Stimulated activated CD4-positive, alpha-beta T cell treated with anti-CD3 and anti-CD28 coated beads, Interleukin-1b, Interleukin-23, amount 100 ng/mL, for 1 hour (primary cell): ENCODE results near the gene HBQ1.
"Not testable (repeated sequence)": the region's sequence is repeated elsewhere in the genome, so short reads cannot be mapped to it uniquely, and the experiment has no call there.

Source experiments
- DNase-seq, 2 donors: peaks; one replicate each; pipeline ENCODE4 v3.0.0-alpha.2; 2020; ENCODE audit warnings: low read depth in 2 of 2

The HBQ1 gene

GRCh38 chr16:176006-176405, 4.3 kb upstream of the HBQ1 start:
- not testable (repeated sequence) for DNase-seq

DNA sequence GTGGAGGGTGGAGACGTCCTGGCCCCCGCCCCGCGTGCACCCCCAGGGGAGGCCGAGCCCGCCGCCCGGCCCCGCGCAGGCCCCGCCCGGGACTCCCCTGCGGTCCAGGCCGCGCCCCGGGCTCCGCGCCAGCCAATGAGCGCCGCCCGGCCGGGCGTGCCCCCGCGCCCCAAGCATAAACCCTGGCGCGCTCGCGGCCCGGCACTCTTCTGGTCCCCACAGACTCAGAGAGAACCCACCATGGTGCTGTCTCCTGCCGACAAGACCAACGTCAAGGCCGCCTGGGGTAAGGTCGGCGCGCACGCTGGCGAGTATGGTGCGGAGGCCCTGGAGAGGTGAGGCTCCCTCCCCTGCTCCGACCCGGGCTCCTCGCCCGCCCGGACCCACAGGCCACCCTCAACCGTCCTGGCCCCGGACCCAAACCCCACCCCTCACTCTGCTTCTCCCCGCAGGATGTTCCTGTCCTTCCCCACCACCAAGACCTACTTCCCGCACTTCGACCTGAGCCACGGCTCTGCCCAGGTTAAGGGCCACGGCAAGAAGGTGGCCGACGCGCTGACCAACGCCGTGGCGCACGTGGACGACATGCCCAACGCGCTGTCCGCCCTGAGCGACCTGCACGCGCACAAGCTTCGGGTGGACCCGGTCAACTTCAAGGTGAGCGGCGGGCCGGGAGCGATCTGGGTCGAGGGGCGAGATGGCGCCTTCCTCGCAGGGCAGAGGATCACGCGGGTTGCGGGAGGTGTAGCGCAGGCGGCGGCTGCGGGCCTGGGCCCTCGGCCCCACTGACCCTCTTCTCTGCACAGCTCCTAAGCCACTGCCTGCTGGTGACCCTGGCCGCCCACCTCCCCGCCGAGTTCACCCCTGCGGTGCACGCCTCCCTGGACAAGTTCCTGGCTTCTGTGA, 3.5 kb upstream of the HBQ1 start, which contains the start of gene HBA1:
TSS of gene HBA1 (plus strand) at position 204 of the 906 bp plus-strand sequence. CDS start at position 241, 37 bp downstream.
- DNase-seq: not testable (repeated sequence)

GRCh38 chr16:177394-177822, 2.9 kb upstream of the HBQ1 start:
- no peak for DNase-seq

DNA sequence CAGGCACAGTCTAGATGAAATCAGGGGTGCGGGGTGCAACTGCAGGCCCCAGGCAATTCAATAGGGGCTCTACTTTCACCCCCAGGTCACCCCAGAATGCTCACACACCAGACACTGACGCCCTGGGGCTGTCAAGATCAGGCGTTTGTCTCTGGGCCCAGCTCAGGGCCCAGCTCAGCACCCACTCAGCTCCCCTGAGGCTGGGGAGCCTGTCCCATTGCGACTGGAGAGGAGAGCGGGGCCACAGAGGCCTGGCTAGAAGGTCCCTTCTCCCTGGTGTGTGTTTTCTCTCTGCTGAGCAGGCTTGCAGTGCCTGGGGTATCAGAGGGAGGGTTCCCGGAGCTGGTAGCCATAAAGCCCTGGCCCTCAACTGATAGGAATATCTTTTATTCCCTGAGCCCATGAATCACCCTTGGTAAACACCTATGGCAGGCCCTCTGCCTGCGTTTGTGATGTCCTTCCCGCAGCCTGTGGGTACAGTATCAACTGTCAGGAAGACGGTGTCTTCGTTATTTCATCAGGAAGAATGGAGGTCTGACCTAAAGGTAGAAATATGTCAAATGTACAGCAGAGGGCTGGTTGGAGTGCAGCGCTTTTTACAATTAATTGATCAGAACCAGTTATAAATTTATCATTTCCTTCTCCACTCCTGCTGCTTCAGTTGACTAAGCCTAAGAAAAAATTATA, 2.1 kb upstream of the HBQ1 start:
- DNase-seq: no peak

DNA sequence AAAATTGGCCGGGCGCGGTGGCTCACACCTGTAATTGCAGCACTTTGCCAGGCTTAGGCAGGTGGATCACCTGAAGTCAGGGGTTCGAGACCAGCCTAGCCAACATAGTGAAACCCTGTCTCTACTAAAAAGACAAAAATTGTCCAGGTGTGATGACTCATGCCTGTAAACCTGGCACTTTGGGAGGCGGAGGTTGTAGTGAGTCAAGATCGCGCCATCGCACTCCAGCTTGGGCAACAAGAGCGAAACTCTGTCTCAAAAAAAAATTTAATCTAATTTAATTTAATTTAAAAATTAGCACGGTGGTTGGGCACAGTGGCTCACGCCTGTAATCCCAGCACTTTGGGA, 1.6 kb upstream of the HBQ1 start:
- DNase-seq: no peak

DNA sequence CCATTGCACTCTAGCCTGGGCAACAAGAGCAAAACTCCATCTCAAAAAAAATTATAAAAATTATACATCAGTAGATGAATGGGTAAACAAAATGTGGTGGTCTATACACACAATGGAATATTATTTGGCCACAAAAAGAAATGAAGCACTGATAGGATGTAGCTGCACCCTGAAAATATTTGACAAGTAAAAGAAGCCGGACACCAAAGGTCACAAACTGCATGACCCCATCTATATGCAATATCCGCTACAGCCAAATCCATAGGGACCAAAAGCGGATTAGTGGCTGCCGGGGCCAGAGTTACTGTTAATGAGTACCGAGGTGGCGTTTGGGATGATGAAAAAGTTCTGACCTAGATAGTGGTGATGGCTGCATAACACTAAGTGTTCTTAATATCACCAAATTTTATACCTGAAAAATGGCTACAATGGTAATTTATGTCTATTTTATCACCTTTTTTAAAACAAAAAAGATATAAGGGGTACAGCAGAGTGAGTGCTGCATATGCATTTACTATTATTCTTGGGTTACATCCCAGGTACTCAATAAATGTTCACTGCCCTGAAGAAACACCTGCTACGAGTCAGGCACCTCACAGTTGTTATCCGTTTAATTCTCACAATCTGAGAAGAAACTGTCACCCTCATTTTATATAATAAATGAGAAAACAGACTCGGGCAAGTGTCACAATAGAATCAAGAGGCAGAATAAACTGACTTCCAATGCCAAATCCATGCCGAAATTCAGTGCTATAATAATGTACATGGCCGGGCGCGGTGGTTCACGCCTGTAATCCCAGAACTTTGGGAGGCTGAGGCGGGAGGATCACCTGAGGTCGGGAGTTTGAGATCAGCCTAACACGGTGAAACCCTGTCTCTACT, 807 bp upstream of the HBQ1 start:
- no peak for DNase-seq

DNA sequence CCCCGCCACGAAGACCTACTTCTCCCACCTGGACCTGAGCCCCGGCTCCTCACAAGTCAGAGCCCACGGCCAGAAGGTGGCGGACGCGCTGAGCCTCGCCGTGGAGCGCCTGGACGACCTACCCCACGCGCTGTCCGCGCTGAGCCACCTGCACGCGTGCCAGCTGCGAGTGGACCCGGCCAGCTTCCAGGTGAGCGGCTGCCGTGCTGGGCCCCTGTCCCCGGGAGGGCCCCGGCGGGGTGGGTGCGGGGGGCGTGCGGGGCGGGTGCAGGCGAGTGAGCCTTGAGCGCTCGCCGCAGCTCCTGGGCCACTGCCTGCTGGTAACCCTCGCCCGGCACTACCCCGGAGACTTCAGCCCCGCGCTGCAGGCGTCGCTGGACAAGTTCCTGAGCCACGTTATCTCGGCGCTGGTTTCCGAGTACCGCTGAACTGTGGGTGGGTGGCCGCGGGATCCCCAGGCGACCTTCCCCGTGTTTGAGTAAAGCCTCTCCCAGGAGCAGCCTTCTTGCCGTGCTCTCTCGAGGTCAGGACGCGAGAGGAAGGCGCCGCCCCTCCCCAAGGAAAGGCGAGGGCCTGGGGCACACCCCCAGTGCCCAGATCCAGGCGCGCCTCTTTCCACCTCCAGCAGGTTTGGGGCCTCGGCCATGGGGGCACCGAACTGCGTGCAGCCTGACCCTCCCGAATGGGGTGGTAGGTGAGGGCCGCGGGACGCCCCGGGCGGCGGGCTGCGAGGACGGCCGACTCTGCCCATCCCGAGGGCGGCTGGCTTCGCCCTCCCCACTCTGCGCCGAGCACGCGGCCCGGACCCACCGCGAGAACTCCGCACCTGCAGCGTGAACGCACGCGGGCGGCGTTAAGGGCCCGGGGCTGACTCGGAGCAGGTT, 664 bp downstream of the HBQ1 start:
- DNase-seq: peak in 1 of 2 donors; percentile 82

GRCh38 chr16:181565-182021, 1.3 kb downstream of the HBQ1 start:
- peak in 1 of 2 donors; percentile 70 for DNase-seq

- no peak for DNase-seq
Observed at GRCh38 chr16:183005-183404, 2.7 kb downstream of the HBQ1 start.

DNA sequence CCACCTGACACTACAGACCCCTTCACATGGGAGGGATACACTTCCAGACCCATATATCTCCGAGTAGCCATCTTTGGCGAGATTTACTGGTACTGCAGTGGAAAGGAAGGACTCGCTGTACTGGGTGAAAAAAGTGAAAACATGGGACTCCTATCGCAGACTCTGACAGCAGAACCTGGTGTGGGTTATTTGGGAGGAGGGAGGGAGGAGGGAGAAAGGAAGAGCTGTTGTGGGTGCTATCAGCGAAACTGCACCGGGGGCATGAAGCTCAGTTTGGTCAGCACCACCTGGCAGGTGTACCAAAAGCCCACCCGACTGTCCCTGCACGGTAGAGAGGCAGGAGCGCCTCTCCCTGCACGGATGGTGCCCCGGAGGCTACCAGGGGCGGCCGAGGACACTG, 5.0 kb downstream of the HBQ1 start:
- no peak for DNase-seq

- no peak for DNase-seq
Observed at GRCh38 chr16:185691-186090, 5.4 kb downstream of the HBQ1 start.

GRCh38 chr16:187330-187729, 7.1 kb downstream of the HBQ1 start:
- no peak for DNase-seq

- no peak for DNase-seq
Observed at GRCh38 chr16:188674-189073, 8.4 kb downstream of the HBQ1 start.

GRCh38 chr16:189604-190186, 9.4 kb downstream of the HBQ1 start:
- no peak for DNase-seq

GRCh38 chr16:191831-192230, 11.6 kb downstream of the HBQ1 start:
- no peak for DNase-seq

DNA sequence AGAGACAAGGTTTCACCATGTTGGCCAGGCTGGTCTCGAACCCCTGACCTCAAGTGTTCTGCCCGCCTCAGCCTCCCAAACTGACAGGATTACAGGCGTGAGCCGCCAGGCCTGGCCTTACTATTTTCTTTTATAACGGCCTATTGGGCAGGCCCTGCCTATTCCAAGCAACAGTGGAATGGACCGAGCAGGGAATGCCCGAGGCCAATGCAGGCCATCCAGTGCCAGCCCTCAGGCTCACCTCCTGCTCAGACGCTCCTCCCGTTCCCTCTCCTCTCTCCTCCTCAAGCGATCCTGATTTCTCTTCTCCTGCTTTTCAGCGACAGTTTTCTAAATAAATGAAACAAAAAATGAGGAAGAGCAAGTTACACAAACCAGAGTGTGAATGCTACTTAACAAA, 12.4 kb downstream of the HBQ1 start:
- DNase-seq: no peak

DNA sequence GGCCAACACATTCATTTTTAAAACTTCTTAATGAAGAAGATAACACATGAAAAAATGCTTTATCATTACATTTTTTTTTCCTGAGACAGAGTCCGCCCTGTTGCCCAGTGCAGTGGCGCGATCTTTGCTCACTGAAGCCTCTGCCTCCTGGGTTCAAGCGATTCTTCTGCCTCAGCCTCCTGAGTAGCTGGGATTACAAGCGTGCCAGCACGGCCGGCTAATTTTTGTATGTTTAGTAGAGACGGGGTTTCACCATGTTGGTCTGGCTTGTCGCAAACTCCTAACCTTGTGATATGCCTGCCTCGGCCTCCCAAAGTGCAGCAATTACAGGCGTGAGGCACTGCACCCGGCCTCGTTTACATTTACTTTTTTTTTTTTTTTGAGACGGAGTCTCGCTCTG, 13.2 kb downstream of the HBQ1 start:
- no peak for DNase-seq

GRCh38 chr16:194516-194915, 14.3 kb downstream of the HBQ1 start:
- no peak for DNase-seq

DNA sequence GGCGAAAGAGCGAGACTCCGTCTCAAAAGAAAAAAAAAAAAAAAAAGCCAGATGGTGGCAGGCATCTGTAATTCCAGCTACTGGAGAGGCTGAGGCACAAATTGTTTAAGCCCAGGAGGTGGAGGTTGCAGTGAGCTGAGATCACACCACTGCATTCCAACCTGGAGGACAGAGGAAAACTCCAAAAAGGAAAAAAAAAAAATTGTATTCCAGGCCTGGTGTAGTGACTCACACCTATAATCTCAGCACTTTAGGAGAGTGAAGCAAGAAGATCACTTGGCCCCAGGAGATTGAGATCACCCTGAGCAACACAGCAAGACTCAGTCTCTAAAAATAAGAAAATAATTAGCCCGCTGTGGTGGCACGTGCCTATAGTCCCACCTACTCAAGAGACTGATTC, 20.1 kb downstream of the HBQ1 start:
- DNase-seq: no peak

DNA sequence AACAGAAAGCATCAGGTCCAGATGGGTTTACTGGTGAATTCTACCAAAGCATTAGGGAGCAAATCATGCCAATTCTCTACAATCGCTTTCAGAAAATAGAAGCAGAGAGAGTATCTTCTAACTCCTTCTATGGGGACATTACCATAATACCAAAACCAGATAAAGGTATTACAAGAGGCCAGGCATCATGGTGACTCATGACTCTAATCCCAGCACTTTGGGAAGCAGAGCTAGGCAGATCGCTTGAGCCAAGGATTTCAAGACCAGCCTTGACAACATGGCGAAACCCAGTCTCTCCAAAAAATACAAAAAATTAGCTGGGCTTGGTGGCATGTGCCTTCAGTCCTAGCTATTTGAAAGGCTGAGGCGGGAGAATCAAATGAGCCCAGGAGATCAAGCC, 23.0 kb downstream of the HBQ1 start:
- no peak for DNase-seq

GRCh38 chr16:204046-204445, 23.8 kb downstream of the HBQ1 start:
- not testable (repeated sequence) for DNase-seq
